ENCODE results near the gene ARHGAP18. TPM values are rescaled to one million over a fixed set of nuclear protein-coding genes. Genes with fewer than 3 reads are reported as not detected.
A peak's percentile ranks its signal among the peaks of the same experiment; 100 is the strongest.

ARHGAP18 gene
- total and polyA plus RNA-seq, 10 of the 15 experiments (the other 5 are each of a cell fraction or from before 2014, with no cell fraction given): 18.2 to 52.2 (median 31.7) TPM

DNA sequence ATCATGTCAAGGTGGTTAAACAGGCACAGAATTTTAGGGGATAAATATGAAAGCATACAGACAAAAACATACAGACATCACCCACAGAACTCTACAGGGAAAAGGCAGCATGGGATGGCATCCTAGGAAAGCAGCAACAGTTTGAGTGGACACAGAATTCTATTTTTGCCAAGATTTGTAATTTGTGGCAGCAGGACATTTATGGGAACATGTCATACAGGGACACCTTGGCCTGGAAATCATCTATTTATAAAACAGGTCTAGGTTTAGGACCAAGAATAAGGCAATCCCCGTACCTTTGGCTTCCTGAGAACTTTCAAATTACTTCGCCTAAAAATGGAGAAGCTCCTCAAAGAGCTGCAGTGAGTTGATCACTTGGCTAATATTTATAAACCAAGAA is 17.5 kb downstream of the ARHGAP18 start:
- intact Hi-C loops (cut with micrococcal nuclease; ENCODE audit: unreplicated experiment) (no loop called here), in situ Hi-C loops (cut with MboI) (no loop called here)
- no peaks in the 10 kb centered on the region for H3K27me3 ChIP-seq (replicated peaks in 1 of 2; ENCODE audit: control insufficient read depth in 2 of 2, insufficient read depth in 2 of 2, low read length in 1 of 2)
- no peak overlapping the region for H2AFZ ChIP-seq (ENCODE audit: control insufficient read depth, low read depth, low read length)
- H3K4me2 ChIP-seq (ENCODE audit: control insufficient read depth, insufficient read depth): no peak overlapping the region
- ATAC-seq (no peak), FAIRE-seq (no peak), DNase-seq (ENCODE audit: low read depth, low spot score) (no peak)
- H3K36me3 ChIP-seq (ENCODE audit: control insufficient read depth in 2 of 2, insufficient read depth in 2 of 2, low read length in 1 of 2): peaks cover 0 to 9% of the 10 kb centered on the region in 2 experiments; a peak in 2 of 4 replicates
- no peak overlapping the region for H3K4me3 ChIP-seq
- peaks cover 62% of the 10 kb centered on the region for H3K4me1 ChIP-seq (ENCODE audit: control insufficient read depth, insufficient read depth, low read length)
- H3K79me2 ChIP-seq (ENCODE audit: control insufficient read depth, insufficient read depth, low read length): peaks cover 98% of the 10 kb centered on the region
- ChIA-PET POLR2A (interaction anchor here (1.2 to 1.4 kb wide), 4 partner anchors 9 to 55 kb away, joined by 3 to 7 read pairs (median 3); no protein-coding TSS in a partner anchor), CTCF (interaction anchor here (5.7 kb wide), 1 partner anchor 15 kb away, joined by 58 read pairs; the partner anchor contains the start of gene ARHGAP18), SMC1A (ENCODE audit: uncharacterized antibody, unreplicated experiment) (interaction anchor here (1.4 to 6.2 kb wide), 4 partner anchors 10 to 57 kb away, joined by 5 to 93 read pairs (median 36); partner anchors contain the start of gene ARHGAP18), RAD21 (ENCODE audit: unreplicated experiment) (interaction anchor here (1.4 to 5.4 kb wide), 2 partner anchors 14 to 18 kb away, joined by 4 to 93 read pairs; partner anchors contain the start of gene ARHGAP18)
- H3K9ac ChIP-seq (ENCODE audit: control insufficient read depth, insufficient read depth, low read length): no peak overlapping the region
- no peaks in the 10 kb centered on the region; the same call in 2 of the 3 replicates for H3K9me3 ChIP-seq (replicated peaks; ENCODE audit: control insufficient read depth, insufficient read depth, low read length)
- H3K27ac ChIP-seq (ENCODE audit: control insufficient read depth, insufficient read depth): peak overlapping the region; percentile 28; the same call in 1 of the 2 replicates
- no peaks in the 10 kb centered on the region for H4K20me1 ChIP-seq (ENCODE audit: control insufficient read depth, insufficient read depth)
- BruUV-seq (replicated peaks): no TSS peak
- TF ChIP-seq ZZZ3 (IDR thresholded peaks at IDR 0.05; ENCODE audit: control insufficient read depth, insufficient read length, low read depth) (no peak), POLR2AphosphoS2 (IDR thresholded peaks at IDR 0.05; ENCODE audit: low read depth, low read length) (no peak), IRF4 (IDR thresholded peaks at IDR 0.05; ENCODE audit: low read depth, low read length) (no peak)
- 97% methylated on average over 2 of the region's 2 CpGs for WGBS (ENCODE audit: insufficient coverage, insufficient replicate concordance, low lambda C conversion rate, missing lambda C conversion rate)

- no peaks in the 10 kb centered on the region for H3K27me3 ChIP-seq (replicated peaks in 1 of 2; ENCODE audit: control insufficient read depth in 2 of 2, insufficient read depth in 2 of 2, low read length in 1 of 2)
- peak overlapping the region; percentile 28 for H3K27ac ChIP-seq (ENCODE audit: control insufficient read depth, insufficient read depth)
- peaks cover 0 to 9% of the 10 kb centered on the region in 2 experiments; a peak in 2 of 4 replicates for H3K36me3 ChIP-seq (ENCODE audit: control insufficient read depth in 2 of 2, insufficient read depth in 2 of 2, low read length in 1 of 2)
- no peak overlapping the region for H3K4me2 ChIP-seq (ENCODE audit: control insufficient read depth, insufficient read depth)
- H3K79me2 ChIP-seq (ENCODE audit: control insufficient read depth, insufficient read depth, low read length): peaks cover 96% of the 10 kb centered on the region
- ChIA-PET SMC1A (ENCODE audit: uncharacterized antibody, unreplicated experiment) (interaction anchor here (5.8 to 6.2 kb wide), 2 partner anchors 9 to 17 kb away, joined by 64 to 93 read pairs; no protein-coding TSS in a partner anchor), CTCF (no interaction called here), POLR2A (interaction anchor here (1.2 to 1.4 kb wide), 2 partner anchors 8 to 10 kb away, joined by 3 read pairs; no protein-coding TSS in a partner anchor), RAD21 (ENCODE audit: unreplicated experiment) (no interaction called here)
- H3K4me3 ChIP-seq: no peak overlapping the region
- DNase-seq (ENCODE audit: low read depth, low spot score) (no peak), ATAC-seq (no peak), FAIRE-seq (no peak)
- no peaks in the 10 kb centered on the region; the same call in 2 of the 3 replicates for H3K9me3 ChIP-seq (replicated peaks; ENCODE audit: control insufficient read depth, insufficient read depth, low read length)
- peaks cover 62% of the 10 kb centered on the region for H3K4me1 ChIP-seq (ENCODE audit: control insufficient read depth, insufficient read depth, low read length)
- H4K20me1 ChIP-seq (ENCODE audit: control insufficient read depth, insufficient read depth): no peaks in the 10 kb centered on the region
- no TSS peak for BruUV-seq (replicated peaks)
- TF ChIP-seq CREM (IDR thresholded peaks at IDR 0.05; ENCODE audit: low read depth): no peak
- no peak for TF ChIP-seq IRF3 (IDR thresholded peaks at IDR 0.05)
- no peak for TF ChIP-seq STAT1 (conservative IDR thresholded peaks at IDR 0.05)
- no peak for TF ChIP-seq ATF3 (IDR thresholded peaks at IDR 0.05; ENCODE audit: borderline replicate concordance, extremely low read depth, low read depth, low read length)
- TF ChIP-seq IRF4 (IDR thresholded peaks at IDR 0.05; ENCODE audit: low read depth, low read length): no peak
- no peak for TF ChIP-seq TCF12 (IDR thresholded peaks at IDR 0.05; ENCODE audit: low read depth, low read length)
- TF ChIP-seq KDM1A (IDR thresholded peaks at IDR 0.05; ENCODE audit: borderline replicate concordance): no peak
- TF ChIP-seq NFXL1 (IDR thresholded peaks at IDR 0.05; ENCODE audit: borderline replicate concordance): no peak
- no peak for TF ChIP-seq NR2C1 (IDR thresholded peaks at IDR 0.05)
- no peak for TF ChIP-seq SRF (IDR thresholded peaks at IDR 0.05; ENCODE audit: low read depth in 2 of 2, low read length in 2 of 2)
- TF ChIP-seq ZSCAN29 (IDR thresholded peaks at IDR 0.05): no peak
- TF ChIP-seq STAT3 (IDR thresholded peaks at IDR 0.05; ENCODE audit: low read depth, low read length): no peak
- no peak for TF ChIP-seq ZNF622 (IDR thresholded peaks at IDR 0.05)
- TF ChIP-seq YY1 (IDR thresholded peaks at IDR 0.05; ENCODE audit: low read depth, low read length): no peak
- no peak overlapping the region for H2AFZ ChIP-seq (ENCODE audit: control insufficient read depth, low read depth, low read length)
- 89% methylated on average over 1 of the region's 1 CpG for WGBS (ENCODE audit: insufficient coverage, insufficient replicate concordance, low lambda C conversion rate, missing lambda C conversion rate)
- no peak overlapping the region for H3K9ac ChIP-seq (ENCODE audit: control insufficient read depth, insufficient read depth, low read length)
- intact Hi-C loops (cut with micrococcal nuclease; ENCODE audit: unreplicated experiment): no loop called here
- in situ Hi-C loops (cut with MboI): no loop called here
Observed at GRCh38 chr6:129691709-129692108, 18.3 kb downstream of the ARHGAP18 start.

All from GM12878 (cell line).